ENCODE data around the gene FGD1.

The FGD1 gene

GRCh38 chrX:54419559-54420302 lies 76.3 kb downstream of the FGD1 start:
- Histone ChIP-seq H3K4me3 (ENCODE audit: low read length) (no peak overlapping the region), H3K36me3 (ENCODE audit: control insufficient read depth, low read length) (no peaks in the 10 kb centered on the region), H4K20me1 (ENCODE audit: control insufficient read depth, insufficient read depth, low read depth, low read length) (no peaks in the 10 kb centered on the region), H3K4me2 (ENCODE audit: low read length) (no peak overlapping the region), H3K4me1 (ENCODE audit: control insufficient read depth, low read length) (peaks cover 9% of the 10 kb centered on the region), H3K79me2 (ENCODE audit: control insufficient read depth, low read length) (no peaks in the 10 kb centered on the region), H3K27ac (ENCODE audit: low read depth, low read length) (no peak overlapping the region), H3F3A (ENCODE audit: control insufficient read depth, insufficient read depth) (no peaks in the 10 kb centered on the region), H3K9me2 (replicated peaks; ENCODE audit: control insufficient read depth, low read length) (no peaks in the 10 kb centered on the region), H3K27me3 (ENCODE audit: control insufficient read depth, low read length) (peaks cover 8% of the 10 kb centered on the region), H3K9me3 (ENCODE audit: control insufficient read depth, insufficient read depth, low read length) (no peaks in the 10 kb centered on the region)
- TF ChIP-seq CTCF (IDR thresholded peaks at IDR 0.05; ENCODE audit: low read depth, low read length, poor library complexity, severe bottlenecking): no peak
- TF ChIP-seq EZH2phosphoT487 (IDR thresholded peaks at IDR 0.05; ENCODE audit: borderline replicate concordance, low read length): no peak

GRCh38 chrX:54416965-54417364 lies 79.1 kb downstream of the FGD1 start:
- H3K27ac ChIP-seq (ENCODE audit: low read depth, low read length): no peak overlapping the region
- H3K4me1 ChIP-seq (ENCODE audit: control insufficient read depth, low read length): peaks cover 9% of the 10 kb centered on the region
- no peak overlapping the region for H3K4me3 ChIP-seq (ENCODE audit: low read length)
- no peaks in the 10 kb centered on the region for H4K20me1 ChIP-seq (ENCODE audit: control insufficient read depth, insufficient read depth, low read depth, low read length)
- no peak for TF ChIP-seq CTCF (IDR thresholded peaks at IDR 0.05; ENCODE audit: low read depth, low read length, poor library complexity, severe bottlenecking)
- TF ChIP-seq EZH2phosphoT487 (IDR thresholded peaks at IDR 0.05; ENCODE audit: borderline replicate concordance, low read length): no peak
- H3F3A ChIP-seq (ENCODE audit: control insufficient read depth, insufficient read depth): no peaks in the 10 kb centered on the region
- no peaks in the 10 kb centered on the region for H3K36me3 ChIP-seq (ENCODE audit: control insufficient read depth, low read length)
- no peaks in the 10 kb centered on the region for H3K9me3 ChIP-seq (ENCODE audit: control insufficient read depth, insufficient read depth, low read length)
- no peaks in the 10 kb centered on the region for H3K9me2 ChIP-seq (replicated peaks; ENCODE audit: control insufficient read depth, low read length)
- H3K27me3 ChIP-seq (ENCODE audit: control insufficient read depth, low read length): peaks cover 8% of the 10 kb centered on the region
- H3K79me2 ChIP-seq (ENCODE audit: control insufficient read depth, low read length): no peaks in the 10 kb centered on the region
- no peak overlapping the region for H3K4me2 ChIP-seq (ENCODE audit: low read length)

- Histone ChIP-seq H3K4me3 (ENCODE audit: low read length) (no peak overlapping the region), H3K27ac (ENCODE audit: low read depth, low read length) (no peak overlapping the region), H3F3A (ENCODE audit: control insufficient read depth, insufficient read depth) (no peaks in the 10 kb centered on the region), H4K20me1 (ENCODE audit: control insufficient read depth, insufficient read depth, low read depth, low read length) (no peaks in the 10 kb centered on the region), H3K79me2 (ENCODE audit: control insufficient read depth, low read length) (no peaks in the 10 kb centered on the region), H3K9me3 (ENCODE audit: control insufficient read depth, insufficient read depth, low read length) (no peaks in the 10 kb centered on the region), H3K9me2 (replicated peaks; ENCODE audit: control insufficient read depth, low read length) (no peaks in the 10 kb centered on the region), H3K36me3 (ENCODE audit: control insufficient read depth, low read length) (no peaks in the 10 kb centered on the region), H3K27me3 (ENCODE audit: control insufficient read depth, low read length) (peaks cover 8% of the 10 kb centered on the region), H3K4me2 (ENCODE audit: low read length) (no peak overlapping the region), H3K4me1 (ENCODE audit: control insufficient read depth, low read length) (peaks cover 9% of the 10 kb centered on the region)
- TF ChIP-seq CTCF (IDR thresholded peaks at IDR 0.05; ENCODE audit: low read depth, low read length, poor library complexity, severe bottlenecking) (no peak), EZH2phosphoT487 (IDR thresholded peaks at IDR 0.05; ENCODE audit: borderline replicate concordance, low read length) (no peak)
These were observed 80.3 kb downstream of the FGD1 start for GRCh38 chrX:54415534-54416350.
